K562 (cell line): ENCODE results near the gene CPED1. TPM values are rescaled to one million over a fixed set of nuclear protein-coding genes. Genes with fewer than 3 reads are reported as not detected.

Experiments
- ARID4B ChIP-seq: sonication (generic); formaldehyde crosslinking; IDR thresholded peaks from 2 replicates; pipeline ENCODE4 v1.8.0; 2022; ENCODE audit warnings: mild to moderate bottlenecking, missing genetic modification reagents
- CBFB ChIP-seq: sonication (generic); formaldehyde crosslinking; IDR thresholded peaks from 2 replicates; pipeline ENCODE4 v1.4.0; 2020; ENCODE audit warnings: mild to moderate bottlenecking, missing genetic modification reagents
- CC2D1A ChIP-seq: fragments of 450-650 bp; IDR thresholded peaks from 2 replicates; pipeline ENCODE4 v1.6.1; 2017; ENCODE audit warnings: mild to moderate bottlenecking
- CCNT2 ChIP-seq: IDR thresholded peaks from 2 replicates; pipeline ENCODE4 v1.6.1; 2011; ENCODE audit warnings: borderline replicate concordance, low read depth, mild to moderate bottlenecking, moderate library complexity, mixed read lengths, low read length; ENCODE audit not compliant: insufficient read length; ENCODE audit errors: extremely low read depth
- ILF3 ChIP-seq: fragments of 450-650 bp; IDR thresholded peaks from 2 replicates; pipeline ENCODE4 v1.6.1; 2018; ENCODE audit warnings: antibody characterized with exemption, mild to moderate bottlenecking, moderate library complexity, borderline replicate concordance
- NFYB ChIP-seq: IDR thresholded peaks from 2 replicates; pipeline ENCODE4 v1.6.1; 2011; ENCODE audit warnings: mild to moderate bottlenecking, moderate library complexity; ENCODE audit not compliant: insufficient read length; ENCODE audit errors: extremely low read depth
- PPARD ChIP-seq: fragments of 250-450 bp; sonication (Bioruptor Pico); IDR thresholded peaks from 2 replicates; pipeline ENCODE4 v1.8.0; 2022; ENCODE audit warnings: inconsistent platforms, mild to moderate bottlenecking, moderate library complexity
- RNF219 ChIP-seq: fragments of 250-450 bp; sonication (Bioruptor Pico); IDR thresholded peaks from 2 replicates; pipeline ENCODE4 v1.5.0; 2022; ENCODE audit warnings: mild to moderate bottlenecking
- TBL1XR1 ChIP-seq, 2 experiments: IDR thresholded peaks; 2 replicates each; pipeline ENCODE4 v1.6.1; 2012; ENCODE audit warnings: improper control_type of control experiment in 2 of 2, low read length in 2 of 2, mild to moderate bottlenecking in 1 of 2
- WHSC1 ChIP-seq: IDR thresholded peaks from one replicate; pipeline ENCODE4 v1.6.1; 2012; ENCODE audit warnings: low read length, control low read depth, inconsistent platforms
- ZNF253 ChIP-seq: fragments of 250-450 bp; sonication (Bioruptor Pico); conservative IDR thresholded peaks from 2 replicates; pipeline ENCODE4 v1.6.1; 2021; ENCODE audit warnings: mild to moderate bottlenecking
- ZNF316 ChIP-seq: fragments of 450-650 bp; IDR thresholded peaks from 2 replicates; pipeline ENCODE4 v1.6.1; 2016
- ZNF395 ChIP-seq: fragments of 200-800 bp; sonication (Bioruptor generic); IDR thresholded peaks from 2 replicates; pipeline ENCODE4 v1.6.1; 2017; ENCODE audit warnings: missing genetic modification characterization, missing compliant biosample characterization
- ZNF584 ChIP-seq: fragments of 200-800 bp; sonication (Bioruptor generic); IDR thresholded peaks from 2 replicates; pipeline ENCODE4 v1.6.1; 2016; ENCODE audit warnings: low read depth, mild to moderate bottlenecking, missing genetic modification characterization, missing compliant biosample characterization
- polyA plus RNA-seq, 8 experiments: library from polyadenylated mRNA; depleted of rRNA in 4 of 8; stranded (reverse) in 5 of 8; unstranded in 3 of 8; fragments of >200 nt; fragmentation: Nextera tagmentation in 2 of 8; fragmentation: Illumina TruSeq in 1 of 8; extraction: Ambion mirVana in 2 of 8; extraction: Trizol in 1 of 8; gene quantifications; 2 replicates each; pipeline versions ENCODE4 v1.2.1 to v1.2.3, GENCODE V29; 2011 to 2014; ENCODE audit warnings: inconsistent platforms in 1 of 8, missing spikeins in 1 of 8
- total RNA-seq, 7 experiments: library from RNA; depleted of rRNA in 6 of 7; stranded (reverse); fragments of >200 nt in 6 of 7; fragmentation: Illumina TruSeq in 2 of 7; extraction: Trizol in 2 of 7; gene quantifications; 2 replicates each; pipeline versions ENCODE4 v1.2.1 to v1.2.3, GENCODE V29; 2011 to 2021; ENCODE audit warnings: low replicate concordance in 1 of 7

CPED1 gene
- total and polyA plus RNA-seq, 9 of the 15 experiments (the other 6 are each of a cell fraction or from before 2014, with no cell fraction given), result 195 to 393 (median 290) TPM

GRCh38 chr7:121138262-121138933 is 149.9 kb downstream of the CPED1 start (continued):
- TF ChIP-seq ZNF395 (CRISPR knock-in tag) (peak; percentile 93; the same call in 1 of the 2 replicates), RNF219 (CRISPR knock-in tag) (no peak), ZNF584 (CRISPR knock-in tag) (peak; percentile 97), ILF3 (no peak), PPARD (CRISPR knock-in tag) (no peak), ZNF316 (no peak), WHSC1 (no peak), ARID4B (CRISPR knock-in tag) (no peak), CCNT2 (no peak), TBL1XR1 (IDR thresholded peaks at IDR 0.05; ENCODE audit: low read length in 2 of 2) (no peak), CC2D1A (no peak), ZNF253 (CRISPR knock-in tag) (no peak), CBFB (CRISPR knock-in tag) (no peak), NFYB (no peak)
